GM13977 (cell line): ENCODE data around the gene MYO1A.

Experiments
- DNase-seq: peaks from one replicate; pipeline ENCODE4 v3.0.0; 2012; ENCODE audit warnings: low spot score
- CTCF ChIP-seq: IDR thresholded peaks from 2 replicates; pipeline ENCODE4 v1.5.1; 2012; ENCODE audit warnings: mild to moderate bottlenecking, control low read depth; ENCODE audit not compliant: insufficient read depth; ENCODE audit errors: extremely low read depth, missing control alignments
- in situ Hi-C: fragments of 300-500 bp; cut with MboI; formaldehyde crosslinking; loops from one replicate; pipeline ENCODE4 v1.12.0; 2022; ENCODE audit warnings: low sequenced_read_pairs, low pct_unique_long_range_greater_than_20kb, mixed read lengths, inconsistent platforms; ENCODE audit not compliant: unreplicated experiment

MYO1A gene

GRCh38 chr12:57047981-57048380, 1.9 kb downstream of the MYO1A start:
- in situ Hi-C loops: no loop called here
- TF ChIP-seq CTCF: no peak

GRCh38 chr12:57046947-57047890, 2.7 kb downstream of the MYO1A start:
- DNase-seq: no peak
- in situ Hi-C loops: no loop called here
- no peak for TF ChIP-seq CTCF

More at GRCh38 chr12:57047981-57048380, 1.9 kb downstream of the MYO1A start:
- no peak for DNase-seq

- DNase-seq: no peak
- no peak for TF ChIP-seq CTCF
- in situ Hi-C loops: no loop called here
Measured at GRCh38 chr12:57046086-57046791, 3.7 kb downstream of the MYO1A start.

GRCh38 chr12:57044889-57045288, 5.0 kb downstream of the MYO1A start:
- no peak for TF ChIP-seq CTCF
- DNase-seq: no peak
- in situ Hi-C loops: no loop called here

- in situ Hi-C loops: no loop called here
- no peak for TF ChIP-seq CTCF
- no peak for DNase-seq
Measured at GRCh38 chr12:57044468-57044867, 5.5 kb downstream of the MYO1A start.

- no peak for DNase-seq
- in situ Hi-C loops: no loop called here
- no peak for TF ChIP-seq CTCF
Measured at GRCh38 chr12:57042695-57043094, 7.2 kb downstream of the MYO1A start.
